K562 (cell line): ENCODE data around the gene SRCAP. TPM values are rescaled to one million over a fixed set of nuclear protein-coding genes. Genes with fewer than 3 reads are reported as not detected.

Source experiments
- ARID1B ChIP-seq: fragments of 450-650 bp; IDR thresholded peaks from 2 replicates; pipeline ENCODE4 v1.6.1; 2016; ENCODE audit warnings: antibody characterized with exemption, mild to moderate bottlenecking, inconsistent platforms
- ARID4B ChIP-seq: sonication (generic); formaldehyde crosslinking; IDR thresholded peaks from 2 replicates; pipeline ENCODE4 v1.8.0; 2022; ENCODE audit warnings: mild to moderate bottlenecking, missing genetic modification reagents
- BACH1 ChIP-seq: fragments of 200-800 bp; sonication (Bioruptor generic); IDR thresholded peaks from 2 replicates; pipeline ENCODE4 v1.6.1; 2016; ENCODE audit warnings: missing genetic modification characterization, missing compliant biosample characterization
- CREM ChIP-seq: IDR thresholded peaks from 2 replicates; pipeline ENCODE4 v1.6.1; 2014; ENCODE audit warnings: antibody characterized with exemption, low read depth
- EP400 ChIP-seq: fragments of 450-650 bp; IDR thresholded peaks from 2 replicates; pipeline ENCODE4 v1.6.1; 2017; ENCODE audit warnings: antibody characterized with exemption, mild to moderate bottlenecking, moderate library complexity
- ETV6 ChIP-seq, 3 experiments: fragments of 150-350 bp in 1 of 3; sonication (generic) in 1 of 3; formaldehyde crosslinking in 1 of 3; IDR thresholded peaks; 2 replicates each; pipeline versions ENCODE4 v1.6.1 to v1.8.0; 2014 to 2022; ENCODE audit warnings: borderline replicate concordance in 2 of 3, low read depth in 2 of 3, antibody characterized with exemption in 1 of 3, low read length in 1 of 3, mild to moderate bottlenecking in 1 of 3, missing genetic modification reagents in 1 of 3
- FIP1L1 ChIP-seq: fragments of 200-400 bp; formaldehyde crosslinking; IDR thresholded peaks from 2 replicates; pipeline ENCODE4 v1.6.1; 2018; ENCODE audit warnings: mild to moderate bottlenecking, low read depth, low read length; ENCODE audit not compliant: poor library complexity, severe bottlenecking
- GMEB1 ChIP-seq: fragments of 250-450 bp; sonication (Bioruptor Pico); IDR thresholded peaks from 2 replicates; pipeline ENCODE4 v1.4.0; 2020; ENCODE audit warnings: mild to moderate bottlenecking
- GTF2F1 ChIP-seq: IDR thresholded peaks from 2 replicates; pipeline ENCODE4 v1.6.1; 2011; ENCODE audit warnings: low read depth, low read length, improper control_type of control experiment
- HIVEP1 ChIP-seq: fragments of 250-450 bp; sonication (Bioruptor Pico); IDR thresholded peaks from 2 replicates; pipeline ENCODE4 v1.4.0; 2020; ENCODE audit warnings: mild to moderate bottlenecking
- KLF1 ChIP-seq: fragments of 450-650 bp; IDR thresholded peaks from 2 replicates; pipeline ENCODE4 v1.6.1; 2016; ENCODE audit warnings: missing genetic modification characterization, missing compliant biosample characterization
- MXI1 ChIP-seq: IDR thresholded peaks from 2 replicates; pipeline ENCODE4 v1.6.1; 2011; ENCODE audit warnings: low read depth, mild to moderate bottlenecking, improper control_type of control experiment, low read length
- PRDM10 ChIP-seq: fragments of 450-650 bp; IDR thresholded peaks from 2 replicates; pipeline ENCODE4 v1.6.1; 2018; ENCODE audit not compliant: partially characterized antibody
- SLC30A9 ChIP-seq: fragments of 250-450 bp; sonication (Bioruptor Pico); IDR thresholded peaks from 2 replicates; pipeline ENCODE4 v1.8.0; 2022; ENCODE audit warnings: mild to moderate bottlenecking, moderate library complexity
- SMAD4 ChIP-seq: fragments of 250-450 bp; sonication (Bioruptor Pico); conservative IDR thresholded peaks from 2 replicates; pipeline ENCODE4 v1.8.0; 2021; ENCODE audit warnings: inconsistent platforms, mild to moderate bottlenecking, moderate library complexity
- ZC3H8 ChIP-seq: fragments of 450-650 bp; IDR thresholded peaks from 2 replicates; pipeline ENCODE4 v1.6.1; 2017
- ZNF124 ChIP-seq: sonication (generic); formaldehyde crosslinking; IDR thresholded peaks from 2 replicates; pipeline ENCODE4 v1.8.1; 2022; ENCODE audit warnings: missing genetic modification reagents
- ZZZ3 ChIP-seq: fragments of 450-650 bp; IDR thresholded peaks from 2 replicates; pipeline ENCODE4 v1.6.1; 2016; ENCODE audit warnings: antibody characterized with exemption, mild to moderate bottlenecking, moderate library complexity
- polyA plus RNA-seq, 8 experiments: library from polyadenylated mRNA; depleted of rRNA in 4 of 8; stranded (reverse) in 5 of 8; unstranded in 3 of 8; fragments of >200 nt; fragmentation: Nextera tagmentation in 2 of 8; fragmentation: Illumina TruSeq in 1 of 8; extraction: Ambion mirVana in 2 of 8; extraction: Trizol in 1 of 8; gene quantifications; 2 replicates each; pipeline versions ENCODE4 v1.2.1 to v1.2.3, GENCODE V29; 2011 to 2014; ENCODE audit warnings: inconsistent platforms in 1 of 8, missing spikeins in 1 of 8
- total RNA-seq, 7 experiments: library from RNA; depleted of rRNA in 6 of 7; stranded (reverse); fragments of >200 nt in 6 of 7; fragmentation: Illumina TruSeq in 2 of 7; extraction: Trizol in 2 of 7; gene quantifications; 2 replicates each; pipeline versions ENCODE4 v1.2.1 to v1.2.3, GENCODE V29; 2011 to 2021; ENCODE audit warnings: low replicate concordance in 1 of 7

SRCAP gene
- total and polyA plus RNA-seq, 9 of the 15 experiments (the other 6 are each of a cell fraction or from before 2014, with no cell fraction given) = 0.21 to 62.6 (median 5.8) TPM

- TF ChIP-seq MXI1 (peak; percentile 71; the same call in 1 of the 2 replicates), ARID1B (peak; percentile 68; the same call in 1 of the 2 replicates), ZNF124 (no peak), HIVEP1 (CRISPR knock-in tag) (peak; percentile 43; the same call in 1 of the 2 replicates), ZC3H8 (0 out of 2 replicates have a peak, but pooled peaks have one; percentile 45), EP400 (peak; percentile 100), BACH1 (tag) (no peak), CREM (no peak), ZZZ3 (no peak), FIP1L1 (peak; percentile 81), GTF2F1 (peak; percentile 83), KLF1 (tag) (peak; percentile 65; the same call in 1 of the 2 replicates), ARID4B (CRISPR knock-in tag) (peak; percentile 83; the same call in 1 of the 2 replicates), SLC30A9 (CRISPR knock-in tag) (0 out of 2 replicates have a peak, but pooled peaks have one; percentile 55), ETV6 (IDR thresholded peaks at IDR 0.05; ENCODE audit: borderline replicate concordance in 1 of 2, low read depth in 2 of 2, low read length in 1 of 2) (no peak), ETV6 (CRISPR knock-in tag; IDR thresholded peaks at IDR 0.05; ENCODE audit: borderline replicate concordance) (peak; percentile 63; the same call in 1 of the 2 replicates), SMAD4 (CRISPR knock-in tag) (peak; percentile 88), GMEB1 (CRISPR knock-in tag) (no peak), PRDM10 (peak; percentile 59)
Observed at GRCh38 chr16:30698139-30698815, 694 bp upstream of the SRCAP start (continued).
